ENCODE data around the gene CASKIN2. TPM values are rescaled to one million over a fixed set of nuclear protein-coding genes. Genes with fewer than 3 reads are reported as not detected.

Gene CASKIN2
- 13.9 TPM for polyA plus RNA-seq
- long read RNA-seq, donor 1 = 0 reads
- long read RNA-seq, donor 2, partial matches to known transcripts = 42 of 57 reads
- long read RNA-seq, donor 2, other reads (novel, unspliced or antisense) = 15 of 57 reads
- long read RNA-seq, donor 3 = 0 reads
- long read RNA-seq, donor 4 = 0 reads
- long read RNA-seq, donor 5, full-length matches to known transcripts = 1 of 1 reads
- long read RNA-seq, donor 5, partial matches to known transcripts = 0 of 1 reads
- long read RNA-seq, donor 5, other reads (novel, unspliced or antisense) = 0 of 1 reads
- long read RNA-seq, donor 6, partial matches to known transcripts = 597 of 604 reads
- long read RNA-seq, donor 6, other reads (novel, unspliced or antisense) = 7 of 604 reads
- long read RNA-seq, donor 7 = 0 reads
- long read RNA-seq, donor 8 = 0 reads
- long read RNA-seq, donor 9 = 0 reads
- long read RNA-seq, donor 10, full-length matches to known transcripts = 1 of 33 reads
- long read RNA-seq, donor 10, partial matches to known transcripts = 26 of 33 reads
- long read RNA-seq, donor 10, other reads (novel, unspliced or antisense) = 6 of 33 reads
- long read RNA-seq, donor 11 = 0 reads

GRCh38 chr17:75515496-75516254, at the start of gene CASKIN2:
Gene CASKIN2, minus strand, starts transcription at chr17:75515537. Its CDS starts 1,733 bp downstream, at chr17:75513804.
- no CpG with 5 or more reads among the region's 78 CpGs for WGBS (ENCODE audit: insufficient coverage, low lambda C conversion rate)

GRCh38 chr17:75565066-75565465, 49.7 kb upstream of the CASKIN2 start:
- no peaks in the 10 kb centered on the region for H3K27me3 ChIP-seq (ENCODE audit: control insufficient read depth, insufficient read depth, low read length)
- H3K27ac ChIP-seq (ENCODE audit: low read length) = no peak overlapping the region
- DNase-seq = no peak
- H3K36me3 ChIP-seq (ENCODE audit: control insufficient read depth, insufficient read depth, low read length) = peaks cover 70% of the 10 kb centered on the region
- WGBS (ENCODE audit: insufficient coverage, low lambda C conversion rate) = no CpG with 5 or more reads among the region's 7 CpGs
- H3K4me3 ChIP-seq (ENCODE audit: low read length) = no peak overlapping the region
- no peaks in the 10 kb centered on the region for H3K9me3 ChIP-seq (ENCODE audit: control insufficient read depth, low read depth, low read length)
- H3K4me1 ChIP-seq (ENCODE audit: control insufficient read depth, insufficient read depth, low read length) = no peaks in the 10 kb centered on the region

More at GRCh38 chr17:75515496-75516254, at the start of gene CASKIN2:
- Histone ChIP-seq H3K27ac (ENCODE audit: low read length) (peak within 1 kb of the TSS; percentile 81), H3K27me3 (ENCODE audit: control insufficient read depth, insufficient read depth, low read length) (no peaks in the 10 kb centered on the region), H3K4me3 (ENCODE audit: low read length) (peak within 1 kb of the TSS; percentile 91), H3K36me3 (ENCODE audit: control insufficient read depth, insufficient read depth, low read length) (peaks cover 38% of the 10 kb centered on the region), H3K4me1 (ENCODE audit: control insufficient read depth, insufficient read depth, low read length) (peaks cover 59% of the 10 kb centered on the region), H3K9me3 (ENCODE audit: control insufficient read depth, low read depth, low read length) (no peaks in the 10 kb centered on the region)
- DNase-seq = peak; percentile 94 to 95

- no peaks in the 10 kb centered on the region for H3K27me3 ChIP-seq (ENCODE audit: control insufficient read depth, insufficient read depth, low read length)
- H3K4me1 ChIP-seq (ENCODE audit: control insufficient read depth, insufficient read depth, low read length) = no peaks in the 10 kb centered on the region
- H3K4me3 ChIP-seq (ENCODE audit: low read length) = no peak overlapping the region
- no peak overlapping the region for H3K27ac ChIP-seq (ENCODE audit: low read length)
- no CpG with 5 or more reads among the region's 11 CpGs for WGBS (ENCODE audit: insufficient coverage, low lambda C conversion rate)
- H3K36me3 ChIP-seq (ENCODE audit: control insufficient read depth, insufficient read depth, low read length) = peaks cover 72% of the 10 kb centered on the region
- no peaks in the 10 kb centered on the region for H3K9me3 ChIP-seq (ENCODE audit: control insufficient read depth, low read depth, low read length)
- DNase-seq = no peak
These were observed 48.9 kb upstream of the CASKIN2 start for GRCh38 chr17:75564195-75564594.

GRCh38 chr17:75563063-75563758, 47.9 kb upstream of the CASKIN2 start:
- no peak overlapping the region for H3K4me3 ChIP-seq (ENCODE audit: low read length)
- no CpG with 5 or more reads among the region's 28 CpGs for WGBS (ENCODE audit: insufficient coverage, low lambda C conversion rate)
- peaks cover 70% of the 10 kb centered on the region for H3K36me3 ChIP-seq (ENCODE audit: control insufficient read depth, insufficient read depth, low read length)
- DNase-seq = no peak
- H3K4me1 ChIP-seq (ENCODE audit: control insufficient read depth, insufficient read depth, low read length) = peaks cover 4% of the 10 kb centered on the region
- no peaks in the 10 kb centered on the region for H3K9me3 ChIP-seq (ENCODE audit: control insufficient read depth, low read depth, low read length)
- H3K27ac ChIP-seq (ENCODE audit: low read length) = no peak overlapping the region
- no peaks in the 10 kb centered on the region for H3K27me3 ChIP-seq (ENCODE audit: control insufficient read depth, insufficient read depth, low read length)

- 92% methylated on average over 2 of the region's 5 CpGs for WGBS (ENCODE audit: insufficient coverage, low lambda C conversion rate)
- no peak overlapping the region for H3K4me3 ChIP-seq (ENCODE audit: low read length)
- no peaks in the 10 kb centered on the region for H3K27me3 ChIP-seq (ENCODE audit: control insufficient read depth, insufficient read depth, low read length)
- peaks cover 69% of the 10 kb centered on the region for H3K36me3 ChIP-seq (ENCODE audit: control insufficient read depth, insufficient read depth, low read length)
- peaks cover 16% of the 10 kb centered on the region for H3K4me1 ChIP-seq (ENCODE audit: control insufficient read depth, insufficient read depth, low read length)
- no peak overlapping the region for H3K27ac ChIP-seq (ENCODE audit: low read length)
- no peaks in the 10 kb centered on the region for H3K9me3 ChIP-seq (ENCODE audit: control insufficient read depth, low read depth, low read length)
- no peak for DNase-seq
These were observed 46.7 kb upstream of the CASKIN2 start for GRCh38 chr17:75561927-75562603.

GRCh38 chr17:75559958-75560533, 44.7 kb upstream of the CASKIN2 start:
- Histone ChIP-seq H3K27ac (ENCODE audit: low read length) (no peak overlapping the region), H3K4me1 (ENCODE audit: control insufficient read depth, insufficient read depth, low read length) (peaks cover 36% of the 10 kb centered on the region), H3K36me3 (ENCODE audit: control insufficient read depth, insufficient read depth, low read length) (peaks cover 56% of the 10 kb centered on the region)

GRCh38 chr17:75558666-75559530, 43.6 kb upstream of the CASKIN2 start:
- H3K27ac ChIP-seq (ENCODE audit: low read length) = no peak overlapping the region
- WGBS (ENCODE audit: insufficient coverage, low lambda C conversion rate) = no CpG with 5 or more reads among the region's 38 CpGs
- peaks cover 47% of the 10 kb centered on the region for H3K36me3 ChIP-seq (ENCODE audit: control insufficient read depth, insufficient read depth, low read length)
- H3K4me1 ChIP-seq (ENCODE audit: control insufficient read depth, insufficient read depth, low read length) = peaks cover 36% of the 10 kb centered on the region
- DNase-seq = no peak
- H3K27me3 ChIP-seq (ENCODE audit: control insufficient read depth, insufficient read depth, low read length) = no peaks in the 10 kb centered on the region
- no peaks in the 10 kb centered on the region for H3K9me3 ChIP-seq (ENCODE audit: control insufficient read depth, low read depth, low read length)
- no peak overlapping the region for H3K4me3 ChIP-seq (ENCODE audit: low read length)

More at GRCh38 chr17:75559958-75560533, 44.7 kb upstream of the CASKIN2 start:
- WGBS (ENCODE audit: insufficient coverage, low lambda C conversion rate) = no CpG with 5 or more reads among the region's 9 CpGs
- no peak overlapping the region for H3K4me3 ChIP-seq (ENCODE audit: low read length)
- DNase-seq = no peak
- no peaks in the 10 kb centered on the region for H3K27me3 ChIP-seq (ENCODE audit: control insufficient read depth, insufficient read depth, low read length)
- H3K9me3 ChIP-seq (ENCODE audit: control insufficient read depth, low read depth, low read length) = no peaks in the 10 kb centered on the region

- Histone ChIP-seq H3K4me1 (ENCODE audit: control insufficient read depth, insufficient read depth, low read length) (peaks cover 44% of the 10 kb centered on the region), H3K27ac (ENCODE audit: low read length) (peak overlapping the region; percentile 86)
These were observed 42.7 kb upstream of the CASKIN2 start for GRCh38 chr17:75557852-75558665.

More at GRCh38 chr17:75557852-75558665, 42.7 kb upstream of the CASKIN2 start:
- no CpG with 5 or more reads among the region's 18 CpGs for WGBS (ENCODE audit: insufficient coverage, low lambda C conversion rate)
- Histone ChIP-seq H3K36me3 (ENCODE audit: control insufficient read depth, insufficient read depth, low read length) (peaks cover 42% of the 10 kb centered on the region), H3K4me3 (ENCODE audit: low read length) (no peak overlapping the region), H3K27me3 (ENCODE audit: control insufficient read depth, insufficient read depth, low read length) (no peaks in the 10 kb centered on the region), H3K9me3 (ENCODE audit: control insufficient read depth, low read depth, low read length) (no peaks in the 10 kb centered on the region)
- no peak for DNase-seq
